Upper lobe of right lung (tissue), 1 donor: ENCODE measurements around the gene MCAT. TPM values are rescaled to one million over a fixed set of nuclear protein-coding genes. Genes with fewer than 3 reads are reported as not detected.

ENCODE experiments used
- ATAC-seq: fragments of 200-7000 bp; cut with Tn5 transposase; one replicate; pipeline ENCODE4 v1.9.1; 2020; ENCODE audit warnings: mild to moderate bottlenecking, moderate library complexity
- DNase-seq: peaks from one replicate; pipeline ENCODE4 v3.0.0-alpha.2; 2020
- H3K27ac ChIP-seq: fragments of 200-600 bp; one replicate; pipeline ENCODE4 v1.8.0; 2022
- H3K27me3 ChIP-seq: fragments of 200-600 bp; one replicate; pipeline ENCODE4 v1.8.0; 2022; ENCODE audit warnings: mild to moderate bottlenecking
- H3K36me3 ChIP-seq: fragments of 200-600 bp; one replicate; pipeline ENCODE4 v1.8.0; 2022
- H3K4me1 ChIP-seq: fragments of 200-600 bp; one replicate; pipeline ENCODE4 v1.8.0; 2022
- H3K4me3 ChIP-seq: fragments of 200-600 bp; one replicate; pipeline ENCODE4 v1.8.0; 2022; ENCODE audit warnings: mild to moderate bottlenecking
- H3K9me3 ChIP-seq: fragments of 200-600 bp; one replicate; pipeline ENCODE4 v1.8.0; 2022
- intact Hi-C: fragments of 100-400 bp; cut with DNase I; formaldehyde crosslinking; loops from one replicate; pipeline ENCODE4 v1.11.0; 2022
- total RNA-seq: library from RNA; stranded (reverse); fragmentation: NEBNext Ultra II Directional; extraction: Animal tissue kit (Norgen Biotek cat#: 25700); gene quantifications from one replicate; pipeline ENCODE4 v1.2.1, GENCODE V29; 2021
- TF ChIP-seq, protein P1 (sequence below): fragments of 200-600 bp; IDR thresholded peaks from one replicate; pipeline ENCODE4 v1.8.0; 2022; ENCODE audit warnings: antibody characterized with exemption
- donor health status: DM: no; HTN: yes; CAD: no; lungs with severe emphysema.

The MCAT gene
- total RNA-seq, 1 donor from 2014 or later = 12.1 TPM

DNA sequence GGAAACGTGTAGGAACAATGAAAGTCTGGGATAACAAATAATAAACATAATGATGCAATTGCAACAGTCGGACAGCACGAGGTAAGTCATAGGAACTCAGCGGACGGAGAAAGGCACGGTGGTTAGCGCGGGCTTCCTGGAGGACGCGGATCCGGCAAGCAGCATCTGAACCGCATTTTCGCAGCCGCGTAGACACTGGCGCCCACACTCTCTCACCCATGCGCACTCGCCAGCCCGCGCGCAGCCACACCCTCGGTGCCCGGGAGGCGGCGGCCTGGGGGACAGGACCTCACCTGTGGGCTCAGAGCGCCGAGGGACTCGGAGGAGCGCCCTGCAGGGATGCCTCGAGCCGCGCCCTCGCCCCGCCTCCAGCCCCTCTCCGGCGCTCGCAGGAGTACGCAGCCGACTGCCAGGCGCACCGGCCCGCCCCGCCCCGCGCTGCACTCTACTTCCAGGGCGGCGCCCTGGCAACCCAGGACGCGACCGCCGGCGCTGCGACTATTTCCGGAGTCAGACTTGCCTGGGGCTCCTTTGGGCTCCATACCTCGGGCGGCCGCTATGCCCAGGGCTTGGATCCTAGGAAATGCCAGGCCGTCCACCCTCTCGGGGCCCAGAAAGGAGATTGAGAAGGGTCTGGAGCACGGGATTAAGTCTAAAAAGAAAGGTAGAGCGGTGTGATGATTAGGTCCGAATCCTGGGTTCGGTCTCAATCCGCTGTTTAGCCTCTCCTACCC, 54.0 kb downstream of the MCAT start, which contains the start of gene TTLL1:
Gene TTLL1, minus strand, starts transcription at position 408 of the 734 bp plus-strand sequence. CDS start 13,805 bp downstream, outside the sequence.
- Histone ChIP-seq H3K4me1 (peaks cover 10% of the 10 kb centered on the region), H3K27ac (peak within 1 kb of the TSS; percentile 60), H3K36me3 (no peaks in the 10 kb centered on the region), H3K9me3 (no peaks in the 10 kb centered on the region), H3K4me3 (peak within 1 kb of the TSS; percentile 91), H3K27me3 (no peaks in the 10 kb centered on the region)
- TF ChIP-seq, protein P1, sequence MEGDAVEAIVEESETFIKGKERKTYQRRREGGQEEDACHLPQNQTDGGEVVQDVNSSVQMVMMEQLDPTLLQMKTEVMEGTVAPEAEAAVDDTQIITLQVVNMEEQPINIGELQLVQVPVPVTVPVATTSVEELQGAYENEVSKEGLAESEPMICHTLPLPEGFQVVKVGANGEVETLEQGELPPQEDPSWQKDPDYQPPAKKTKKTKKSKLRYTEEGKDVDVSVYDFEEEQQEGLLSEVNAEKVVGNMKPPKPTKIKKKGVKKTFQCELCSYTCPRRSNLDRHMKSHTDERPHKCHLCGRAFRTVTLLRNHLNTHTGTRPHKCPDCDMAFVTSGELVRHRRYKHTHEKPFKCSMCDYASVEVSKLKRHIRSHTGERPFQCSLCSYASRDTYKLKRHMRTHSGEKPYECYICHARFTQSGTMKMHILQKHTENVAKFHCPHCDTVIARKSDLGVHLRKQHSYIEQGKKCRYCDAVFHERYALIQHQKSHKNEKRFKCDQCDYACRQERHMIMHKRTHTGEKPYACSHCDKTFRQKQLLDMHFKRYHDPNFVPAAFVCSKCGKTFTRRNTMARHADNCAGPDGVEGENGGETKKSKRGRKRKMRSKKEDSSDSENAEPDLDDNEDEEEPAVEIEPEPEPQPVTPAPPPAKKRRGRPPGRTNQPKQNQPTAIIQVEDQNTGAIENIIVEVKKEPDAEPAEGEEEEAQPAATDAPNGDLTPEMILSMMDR = peak; percentile 12
- DNase-seq (peak; percentile 96), ATAC-seq (peak; percentile 97)
- intact Hi-C loops = no loop called here

DNA sequence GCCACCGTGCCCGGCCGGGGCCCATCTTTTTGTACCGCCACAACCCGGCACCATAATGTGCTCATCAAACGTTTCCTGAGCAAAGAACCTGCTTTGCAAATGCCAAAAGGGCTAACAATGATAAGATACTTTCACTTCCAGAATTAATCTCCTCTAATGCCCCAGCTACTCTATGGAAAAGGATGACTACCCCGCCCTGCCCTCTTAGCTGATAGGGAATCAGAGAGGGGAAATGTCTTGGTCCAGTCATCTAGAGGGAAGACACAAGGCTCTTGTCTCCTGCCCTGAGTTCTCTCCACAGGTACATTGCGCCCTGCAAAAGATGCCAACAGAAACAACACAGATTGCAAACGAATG, 54.6 kb downstream of the MCAT start:
- peak overlapping the region; percentile 91 for H3K4me3 ChIP-seq
- intact Hi-C loops = no loop called here
- no peaks in the 10 kb centered on the region for H3K9me3 ChIP-seq
- peak overlapping the region; percentile 60 for H3K27ac ChIP-seq
- ATAC-seq (no peak), DNase-seq (no peak)
- no peaks in the 10 kb centered on the region for H3K27me3 ChIP-seq
- H3K36me3 ChIP-seq = no peaks in the 10 kb centered on the region
- TF ChIP-seq, protein P1 = no peak
- H3K4me1 ChIP-seq = peaks cover 10% of the 10 kb centered on the region

DNA sequence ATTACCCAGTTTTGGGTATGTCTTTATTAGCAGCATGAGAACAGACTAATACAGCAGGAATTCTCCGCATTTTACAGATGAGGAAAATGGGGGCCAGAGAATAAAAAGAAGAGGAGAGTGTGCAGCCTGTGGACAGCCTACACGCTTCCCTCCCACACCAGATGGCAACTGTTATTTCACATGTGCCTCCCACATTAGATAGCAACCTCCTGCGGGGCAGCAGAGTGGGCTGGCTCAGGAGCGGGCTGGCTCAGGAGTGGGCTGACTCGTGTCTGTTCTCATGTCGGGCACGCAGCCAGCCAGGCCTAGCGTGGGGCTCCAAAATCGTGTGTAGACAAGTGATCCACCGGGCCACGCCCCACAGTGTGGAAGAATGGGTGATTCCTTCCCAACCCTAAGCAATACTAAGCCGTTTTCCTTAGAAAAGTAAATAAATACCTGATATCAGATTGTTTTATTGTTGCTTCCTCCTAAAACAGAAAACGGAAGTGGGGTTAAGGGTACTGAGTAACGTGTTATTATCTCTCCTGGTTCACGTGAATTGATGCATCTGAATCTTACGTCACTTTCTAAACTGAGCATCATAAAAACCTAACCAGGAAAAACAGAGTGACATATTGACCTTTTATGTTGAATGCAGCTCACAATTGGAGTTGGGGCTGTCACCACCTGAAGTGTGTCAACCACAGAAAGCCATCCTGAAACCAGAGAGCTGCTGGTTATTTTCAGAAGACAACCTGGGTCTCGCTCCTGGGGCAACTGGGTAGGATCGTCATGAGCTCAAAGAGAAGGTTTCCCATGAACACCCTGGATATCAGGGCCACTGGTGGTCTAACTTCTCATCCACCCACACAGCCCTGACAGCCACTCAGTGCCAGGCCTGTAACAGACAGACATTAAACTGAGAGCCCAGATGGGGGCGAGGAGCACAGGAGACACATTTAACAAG, 57.3 kb downstream of the MCAT start:
- ATAC-seq = no peak
- H3K4me1 ChIP-seq = peaks cover 10% of the 10 kb centered on the region
- H3K27ac ChIP-seq = no peak overlapping the region
- no peak overlapping the region for H3K4me3 ChIP-seq
- H3K36me3 ChIP-seq = no peaks in the 10 kb centered on the region
- no peaks in the 10 kb centered on the region for H3K27me3 ChIP-seq
- intact Hi-C loops = no loop called here
- DNase-seq = no peak
- TF ChIP-seq, protein P1 = no peak
- no peaks in the 10 kb centered on the region for H3K9me3 ChIP-seq

Other genes starting within 250 kb of the MCAT start
- gene PACSIN2, start 128.2 kb downstream of the MCAT start, total RNA-seq = 128 TPM
- gene TTLL1, start 54.0 kb downstream of the MCAT start, total RNA-seq = 5.1 TPM
- gene BIK, start 32.6 kb downstream of the MCAT start, total RNA-seq = 0.87 TPM
- 185 TPM for gene TSPO, start 8.2 kb upstream of the MCAT start, total RNA-seq
- 20.5 TPM for gene TTLL12, start 43.7 kb upstream of the MCAT start, total RNA-seq
- gene SCUBE1, start 200.0 kb upstream of the MCAT start, total RNA-seq = 36.0 TPM